Measurements from ENCODE around the gene VPS35.
"Not testable (repeated sequence)": the region's sequence is repeated elsewhere in the genome, so short reads cannot be mapped to it uniquely, and the experiment has no call there.

Gene VPS35

DNA sequence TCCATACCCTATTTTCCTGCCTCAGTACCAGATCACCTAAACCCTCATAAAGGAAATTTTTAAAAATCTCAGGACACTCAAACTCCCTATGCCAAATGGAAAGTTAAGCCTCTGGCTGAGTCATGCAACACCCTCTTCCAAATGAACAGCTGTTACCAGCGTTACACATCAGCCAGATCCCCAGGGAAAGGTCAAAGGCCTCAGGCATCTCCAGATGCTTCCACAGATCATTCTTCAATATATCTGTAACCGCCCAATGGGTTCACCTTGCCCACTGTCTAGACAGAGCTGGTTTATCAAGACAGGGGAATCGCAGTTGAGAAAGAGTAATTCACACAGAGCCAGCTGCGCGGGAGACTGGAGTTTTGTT is 38.7 kb downstream of the VPS35 start:
- no peak for DNase-seq

DNA sequence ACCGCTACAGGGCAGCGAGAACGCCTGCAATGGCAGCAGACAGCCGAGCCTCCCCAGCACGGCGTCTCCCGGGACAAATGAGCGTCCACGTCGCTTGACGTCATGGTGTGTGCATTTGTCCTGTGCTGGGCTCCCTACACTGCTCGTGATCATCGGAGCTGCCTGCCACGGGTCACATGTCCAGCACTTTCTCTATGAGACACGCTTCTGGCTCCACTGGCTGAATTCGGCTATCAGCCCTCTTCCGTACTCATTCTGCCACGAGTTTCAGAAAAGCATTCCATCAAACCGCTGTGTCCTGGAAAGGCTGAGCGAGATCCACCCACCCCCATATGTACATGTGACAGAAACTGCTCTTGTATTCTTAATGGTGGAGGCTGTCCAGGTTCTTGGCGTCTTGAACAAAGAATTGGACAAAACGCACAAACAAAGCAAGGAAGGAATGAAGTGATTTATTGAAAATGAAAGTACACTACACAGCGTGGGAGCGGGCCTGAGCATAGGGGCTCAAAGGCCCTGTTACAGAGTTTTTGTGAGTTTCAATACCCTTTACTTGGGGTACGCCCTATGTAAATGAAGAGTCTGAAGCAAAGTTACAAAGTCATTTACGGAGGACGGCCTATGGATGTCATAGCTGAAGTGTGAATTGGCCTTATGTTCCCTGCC is 39.3 kb downstream of the VPS35 start:
- DNase-seq, result no peak

DNA sequence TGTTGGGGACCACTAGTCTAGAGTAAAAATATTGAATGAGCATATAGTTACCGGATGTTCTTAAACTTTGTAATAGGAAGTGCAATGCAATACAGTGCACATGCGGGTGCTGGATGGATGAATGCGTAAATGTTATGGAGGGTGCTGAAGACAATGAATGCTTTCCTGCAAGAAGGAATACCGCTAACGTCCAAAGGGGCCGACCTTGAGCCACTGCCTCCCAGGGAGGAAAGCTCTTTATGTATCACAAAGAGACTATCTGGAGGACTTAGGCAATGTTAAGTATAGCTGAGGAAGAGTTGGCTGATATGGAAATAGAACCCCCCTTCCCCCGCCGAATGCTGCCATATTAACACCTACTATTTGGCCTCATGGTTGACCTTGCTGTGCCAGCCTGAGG is 40.3 kb downstream of the VPS35 start:
- no peak for DNase-seq

DNA sequence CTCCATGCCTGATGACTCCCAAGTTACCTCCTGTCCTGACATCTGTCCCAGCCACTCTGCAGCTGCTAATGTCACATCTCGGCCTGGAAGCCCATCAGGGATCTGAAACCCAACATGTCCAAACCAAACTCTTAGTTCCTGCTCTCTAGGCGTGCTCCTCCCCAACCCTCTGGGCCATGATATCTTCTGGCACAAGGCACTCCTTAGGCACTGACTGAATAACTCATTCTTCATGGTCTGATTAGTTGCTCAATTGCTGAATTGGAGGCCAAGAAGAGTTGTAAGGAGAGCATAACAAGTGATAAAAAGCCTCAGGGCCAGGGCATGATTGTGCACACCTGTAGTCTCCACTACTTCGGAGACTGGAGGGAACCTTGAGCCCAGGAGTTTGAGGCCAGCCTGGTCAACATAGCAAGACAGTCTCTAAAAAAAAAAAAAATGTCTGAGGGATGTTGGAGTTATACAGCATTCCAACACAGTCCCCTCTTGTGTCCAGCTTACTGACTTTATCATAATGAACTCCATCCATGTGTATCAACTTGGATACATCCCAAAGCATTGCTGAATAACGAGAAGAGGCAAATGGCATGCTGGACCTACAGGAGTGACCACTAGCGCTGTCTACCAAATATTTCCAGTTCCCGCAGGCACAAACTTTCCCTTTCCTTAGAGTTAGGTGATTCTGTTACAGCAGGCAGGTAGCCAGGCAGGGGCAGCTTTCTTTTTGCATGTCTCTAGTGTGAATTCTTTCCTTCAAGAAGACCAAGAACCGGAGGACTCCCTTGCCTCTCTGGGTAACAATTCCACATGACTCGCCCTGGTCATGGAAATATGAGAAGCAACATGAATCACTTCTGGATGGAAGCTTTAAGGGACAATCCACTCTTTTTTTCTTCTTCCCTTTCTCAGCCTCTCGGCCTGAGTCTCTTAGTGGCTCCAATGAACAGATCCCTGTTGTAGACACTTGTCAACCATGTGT is 49.7 kb downstream of the VPS35 start:
- no peak for DNase-seq

DNA sequence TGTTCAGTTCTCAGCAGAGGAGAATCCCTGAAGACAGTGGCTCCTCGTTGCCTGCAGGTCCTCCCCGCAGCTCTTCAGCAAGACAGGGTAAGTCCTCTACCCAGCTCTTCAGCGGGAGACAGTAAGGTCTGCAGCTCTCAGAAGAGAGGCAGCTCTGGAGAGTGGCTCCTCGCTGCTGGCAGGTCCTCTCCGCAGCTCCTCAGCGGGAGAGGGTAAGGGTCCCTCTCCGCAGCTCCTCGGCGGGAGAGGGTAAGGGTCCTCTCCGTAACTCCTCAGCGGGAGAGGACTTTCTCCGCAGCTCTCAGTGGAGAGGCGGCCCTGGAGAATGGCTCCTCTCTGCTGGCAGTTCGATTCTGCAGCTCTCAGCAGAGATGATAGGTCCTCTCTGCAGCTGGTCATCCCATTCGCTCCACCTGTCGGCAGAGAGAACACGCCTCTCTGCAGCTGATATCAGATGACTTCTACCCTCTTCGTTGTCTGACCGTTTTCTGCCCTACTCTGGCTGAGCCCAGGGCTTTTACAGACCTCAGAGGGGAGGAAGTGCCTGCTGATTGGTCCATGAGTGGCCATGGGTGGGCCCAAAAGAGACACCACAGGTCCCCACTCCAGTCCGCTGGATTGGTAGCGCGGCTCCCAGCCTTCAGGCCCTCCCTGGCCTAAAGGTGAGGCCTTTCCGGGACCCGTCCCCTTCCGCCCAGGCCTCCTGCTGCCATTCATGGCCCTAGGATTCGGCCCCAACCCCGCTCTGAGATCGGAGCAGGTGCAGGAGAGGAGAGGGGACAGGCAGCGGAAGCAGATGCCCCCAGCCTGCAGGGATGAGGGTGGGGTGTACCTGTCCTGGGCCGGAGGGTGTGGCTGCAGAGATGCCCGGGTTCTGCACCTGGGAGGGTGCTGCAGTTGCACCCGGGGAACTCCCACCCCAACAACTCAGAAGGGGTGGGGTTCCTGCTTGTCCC is 55.9 kb downstream of the VPS35 start:
- DNase-seq, result no peak

DNA sequence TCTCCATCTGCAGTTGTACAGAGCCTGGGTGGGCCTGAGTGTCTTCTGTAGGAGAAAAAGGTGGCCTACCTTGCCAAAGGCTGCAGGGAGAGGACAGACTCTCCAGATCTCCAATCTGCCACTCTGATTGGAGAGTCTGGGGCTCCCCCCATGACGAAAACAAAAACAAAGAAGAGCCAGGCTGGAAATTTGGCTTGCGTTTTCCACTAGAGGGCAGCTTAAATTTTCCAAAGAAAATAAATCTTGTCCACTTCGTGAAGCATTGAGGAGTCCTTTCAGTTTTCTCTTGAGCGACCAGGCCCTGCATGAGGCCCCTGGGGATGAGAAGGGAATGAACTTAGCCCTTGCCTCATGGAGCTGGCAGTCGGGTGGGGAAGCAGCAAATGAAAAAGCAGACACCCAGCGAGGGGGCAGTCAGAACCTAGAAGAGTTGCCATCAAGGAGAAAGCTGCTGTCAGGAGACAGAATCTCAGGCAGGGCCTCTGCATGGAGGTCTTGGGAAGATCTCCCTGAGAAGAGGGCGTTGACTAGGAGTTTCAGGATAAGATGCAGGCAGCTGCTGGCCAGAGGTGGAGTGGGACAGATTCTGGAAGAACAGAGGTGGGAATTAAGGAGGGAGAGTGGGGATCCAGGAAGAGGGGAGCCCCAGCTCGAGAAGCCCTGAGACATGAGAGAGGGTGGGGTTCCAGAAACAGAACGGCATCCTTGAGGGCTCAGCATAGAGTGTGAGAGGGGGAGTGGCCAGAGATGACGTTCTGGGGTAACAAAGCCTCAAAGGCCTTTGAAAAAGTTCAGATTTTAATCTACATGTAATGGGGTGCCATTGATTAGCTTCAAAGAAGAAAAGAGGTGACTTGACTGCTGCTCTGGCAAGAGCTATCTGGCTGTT is 59.4 kb downstream of the VPS35 start:
- DNase-seq, result no peak

DNA sequence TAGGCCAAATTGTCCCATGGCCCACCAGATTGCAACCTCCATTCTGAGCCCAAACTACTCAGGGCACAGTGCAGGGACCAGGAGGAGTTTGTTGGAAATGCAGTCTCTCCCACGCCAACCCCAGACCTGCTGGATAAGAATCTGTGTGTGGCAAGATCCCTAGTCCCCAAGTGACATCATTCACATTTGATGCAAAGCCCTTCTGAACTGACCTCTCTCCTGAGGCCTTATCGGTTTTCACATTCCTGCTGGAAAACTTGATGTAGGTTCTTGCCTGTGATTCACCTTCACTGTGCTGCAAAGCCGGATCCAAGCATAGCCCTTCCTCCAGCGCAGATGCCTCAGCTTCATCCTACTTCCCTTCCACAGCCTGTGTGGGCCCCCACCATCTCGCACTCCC is 61.2 kb downstream of the VPS35 start:
- DNase-seq, result no peak

DNA sequence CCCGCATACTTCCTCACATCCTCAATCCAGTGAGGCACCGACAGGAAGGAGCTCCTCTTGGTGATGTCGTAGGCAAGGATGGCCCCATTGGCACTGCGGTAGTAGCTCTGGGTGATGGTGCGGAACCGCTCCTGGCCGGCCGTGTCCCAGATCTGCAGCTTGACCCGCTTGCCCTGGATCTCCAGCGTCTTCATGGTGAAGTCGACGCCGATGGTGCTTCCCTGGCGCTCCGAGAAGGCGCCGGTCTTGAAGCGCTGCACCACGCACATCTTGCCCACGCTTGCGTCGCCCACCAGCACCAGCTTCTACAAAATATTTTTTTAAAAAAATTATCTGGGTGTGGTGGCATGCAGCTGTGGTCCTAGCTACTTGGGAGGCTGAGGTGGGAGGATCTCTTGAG is 62.3 kb downstream of the VPS35 start:
- not testable (repeated sequence) for DNase-seq

DNA sequence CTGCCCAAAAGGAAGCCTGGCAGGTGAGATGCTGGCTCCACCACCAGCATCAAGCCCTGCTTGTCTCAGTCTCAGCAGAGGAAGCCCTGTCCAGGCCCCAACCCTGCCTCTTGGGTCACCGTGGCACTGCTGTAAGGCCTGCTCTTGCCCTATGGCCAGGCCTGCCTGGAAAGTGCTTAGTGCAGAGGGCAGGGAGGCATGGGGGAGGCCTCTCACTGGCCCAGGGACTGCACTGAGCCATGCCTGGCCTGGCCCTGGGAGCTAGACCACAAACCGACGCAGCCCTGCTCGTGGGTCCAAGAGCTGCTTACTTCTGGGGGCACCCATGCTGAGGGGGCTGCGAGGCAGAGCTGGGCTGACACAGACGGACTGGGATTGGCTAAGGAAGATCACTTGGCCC is 64.1 kb downstream of the VPS35 start:
- not testable (repeated sequence) for DNase-seq

DNA sequence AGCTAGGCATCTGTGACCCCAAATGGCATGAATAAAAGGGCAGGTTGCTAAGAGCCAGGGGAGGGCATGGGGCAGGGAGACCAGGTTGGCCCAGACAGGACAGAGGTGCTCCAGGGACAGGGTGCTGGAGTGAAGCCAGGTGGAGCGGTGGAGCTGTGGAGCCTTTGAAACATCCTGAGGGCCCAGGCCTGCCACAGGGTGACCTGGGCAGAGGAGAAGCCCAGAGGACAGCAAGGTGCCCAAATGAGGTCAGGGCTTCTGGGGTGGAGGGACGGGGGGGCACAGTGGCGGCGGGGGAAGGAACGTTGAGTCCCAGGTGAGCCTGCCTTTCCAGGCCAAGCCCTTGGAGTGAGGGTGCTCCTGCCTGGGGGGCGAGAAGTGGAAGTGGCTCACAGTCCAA is 65.3 kb downstream of the VPS35 start:
- not testable (repeated sequence) for DNase-seq

DNA sequence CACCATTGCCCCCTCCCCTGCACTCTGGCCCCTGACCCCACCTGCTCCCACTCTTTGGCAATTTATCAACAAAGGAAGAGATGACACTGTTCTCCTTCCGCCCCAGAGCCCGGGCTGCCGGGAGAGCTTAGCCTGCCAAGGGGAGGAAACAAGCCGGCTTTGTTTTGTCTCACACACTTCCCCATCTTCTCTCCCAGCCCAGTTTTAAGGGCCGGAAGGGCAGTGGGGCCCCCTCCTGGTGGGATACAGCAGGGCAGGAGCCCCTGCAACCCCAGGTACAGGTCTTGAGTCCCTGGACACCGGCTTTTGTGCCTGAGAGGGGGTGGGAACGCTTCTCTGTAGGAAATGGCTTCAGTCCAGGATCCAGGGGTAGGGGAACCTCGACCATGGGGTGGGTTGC is 65.7 kb downstream of the VPS35 start:
- not testable (repeated sequence) for DNase-seq

DNA sequence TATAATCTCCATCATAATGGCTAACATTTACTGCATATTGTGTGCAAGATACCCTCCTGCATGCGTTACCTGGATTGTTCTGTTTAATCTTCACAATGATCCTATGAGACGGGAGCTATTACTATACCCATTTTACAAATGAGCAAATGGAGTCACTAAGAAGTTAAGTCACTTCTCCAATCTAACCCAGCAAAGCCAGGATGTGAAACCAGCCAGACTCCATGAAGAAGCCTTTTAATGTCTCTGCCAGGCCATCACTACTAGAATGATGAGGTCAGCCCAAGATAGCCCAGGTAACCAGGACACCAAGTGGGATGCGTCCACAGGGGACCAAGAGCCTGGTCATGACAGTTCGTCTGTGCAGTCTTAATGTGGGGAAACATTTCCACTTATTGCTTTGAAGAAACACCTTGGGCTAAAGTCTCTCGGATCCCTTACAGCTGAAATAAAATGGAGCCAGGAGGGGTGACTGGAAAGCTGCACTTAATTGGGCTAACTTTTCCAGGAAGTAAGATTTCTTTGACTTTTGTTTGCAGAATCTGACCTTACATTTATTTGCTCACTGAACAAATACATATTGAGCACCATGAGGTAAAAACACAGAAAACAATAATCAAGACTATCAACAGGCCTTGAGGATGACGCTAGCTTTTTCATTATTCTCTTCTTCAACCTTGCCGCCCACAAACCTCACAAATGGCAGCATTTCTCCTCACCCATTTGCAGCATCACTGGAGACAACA is 66.9 kb downstream of the VPS35 start:
- no peak for DNase-seq

DNA sequence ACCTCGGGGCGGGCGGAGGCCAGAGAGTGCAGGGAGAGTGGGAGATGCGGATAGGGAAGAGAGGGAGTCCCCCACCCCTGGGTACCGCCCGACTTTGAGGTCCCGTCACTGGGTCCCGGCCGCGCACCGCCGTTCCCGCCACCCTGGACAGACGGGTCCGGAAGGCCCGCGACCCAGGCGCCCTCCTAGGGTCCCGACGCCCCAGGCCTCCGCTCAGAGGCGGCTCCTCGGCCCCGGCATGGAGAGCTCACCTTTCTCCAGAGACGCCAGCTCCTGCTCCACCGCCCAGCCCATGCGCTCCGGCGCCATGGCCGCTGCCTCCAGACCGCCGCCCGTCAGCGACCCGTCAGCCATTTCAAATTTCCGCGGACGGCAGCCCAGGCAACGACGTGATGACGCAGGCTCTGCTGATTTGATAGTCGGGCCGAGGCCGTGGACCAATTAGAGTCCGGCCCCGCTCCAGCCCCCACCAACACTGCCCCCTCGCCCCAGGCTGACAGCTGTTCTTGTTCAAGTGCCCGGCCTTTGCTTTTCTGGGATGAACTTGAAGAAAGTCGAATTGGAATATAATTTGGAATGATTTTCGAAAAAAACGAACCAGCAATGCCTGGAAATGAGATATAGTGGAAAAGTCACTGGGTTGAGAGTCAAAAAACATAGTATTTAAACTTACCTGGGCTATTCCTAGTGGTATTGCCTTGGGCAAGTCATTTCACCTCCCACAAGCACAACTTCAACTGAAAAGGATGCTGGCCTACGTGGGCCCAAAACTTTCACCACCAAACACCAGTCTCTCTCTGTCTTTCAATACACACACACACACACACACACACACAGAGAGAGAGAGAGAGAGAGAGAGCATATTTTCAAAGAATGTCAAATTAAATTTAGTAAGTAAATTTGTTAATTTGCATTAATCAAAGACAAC is 67.7 kb downstream of the VPS35 start, which contains the start of gene SHCBP1:
TSS of gene SHCBP1 (minus strand) at position 374 of the 928 bp plus-strand sequence. CDS start at position 354, 20 bp downstream.
- DNase-seq, result peak; percentile 91

DNA sequence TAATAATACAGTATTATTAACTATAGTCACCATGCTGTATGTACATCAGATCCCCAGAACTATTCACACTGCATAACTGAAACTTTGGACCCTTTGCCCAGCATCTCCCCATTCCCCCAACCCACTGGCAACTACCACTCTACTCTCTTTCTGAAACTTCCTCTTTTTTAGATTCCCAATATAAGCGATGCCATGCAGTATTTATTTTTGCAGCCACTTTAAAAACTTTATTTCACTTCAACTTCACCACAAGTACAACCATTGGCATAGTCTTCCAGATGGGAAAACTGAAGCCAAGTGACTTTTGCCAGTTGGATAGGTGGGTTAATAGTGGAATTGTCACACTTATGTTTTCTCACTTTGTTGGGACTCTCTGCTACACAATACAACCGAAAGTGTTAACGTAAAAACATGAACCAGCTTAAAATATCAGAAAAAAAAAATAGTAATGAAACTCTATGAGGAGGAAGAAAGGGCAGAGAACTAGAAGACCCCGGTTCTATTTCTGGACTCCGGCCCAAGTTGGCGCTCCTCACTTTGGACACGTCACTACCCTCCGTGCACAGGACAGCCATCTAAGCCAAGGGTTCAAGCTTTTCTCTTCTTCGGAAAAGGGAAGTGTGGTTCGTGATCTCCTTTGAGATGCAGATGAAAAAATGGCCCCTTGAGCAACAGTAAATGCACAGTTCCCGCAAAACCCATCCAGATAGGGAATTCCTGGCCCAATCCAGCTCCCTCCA is 68.5 kb downstream of the VPS35 start:
- peak; percentile 30 for DNase-seq

DNA sequence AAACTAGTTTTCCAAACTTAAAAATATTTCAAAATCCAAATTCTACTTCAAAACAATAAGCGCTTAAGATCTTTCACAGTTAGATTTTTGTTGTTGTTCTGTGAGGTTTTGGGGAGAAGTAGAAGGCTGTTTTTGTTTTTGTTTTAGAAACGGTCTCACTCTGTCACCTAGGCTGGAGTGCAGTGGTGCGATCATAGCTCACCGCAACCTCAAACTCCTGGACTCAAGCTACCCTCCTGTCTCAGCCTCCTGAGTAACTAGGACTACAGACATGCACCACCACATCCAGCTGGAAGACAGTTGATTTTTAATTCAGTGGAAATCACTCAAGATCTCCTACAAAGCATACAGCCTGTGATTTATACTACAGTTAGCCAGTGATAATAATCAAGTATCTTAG is 70.5 kb downstream of the VPS35 start:
- no peak for DNase-seq

DNA sequence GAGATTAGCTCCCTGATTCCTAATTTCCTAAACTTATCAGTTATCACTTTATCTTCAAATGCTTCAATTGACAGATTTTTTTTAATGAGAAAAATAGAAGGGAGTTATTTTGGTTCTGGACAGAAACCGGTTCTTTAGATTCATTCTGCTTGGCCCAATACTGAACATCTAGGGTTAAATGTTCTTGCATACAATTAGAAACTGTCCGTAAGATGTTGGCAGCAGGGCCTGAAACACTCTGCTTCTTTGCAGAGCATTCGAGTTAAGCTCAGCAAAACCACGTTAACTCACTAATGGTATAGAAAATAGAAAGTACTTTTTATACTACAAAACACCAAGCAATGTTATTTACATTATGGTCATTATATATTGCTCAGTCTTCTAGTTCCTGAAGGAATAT is 75.0 kb downstream of the VPS35 start:
- no peak for DNase-seq

DNA sequence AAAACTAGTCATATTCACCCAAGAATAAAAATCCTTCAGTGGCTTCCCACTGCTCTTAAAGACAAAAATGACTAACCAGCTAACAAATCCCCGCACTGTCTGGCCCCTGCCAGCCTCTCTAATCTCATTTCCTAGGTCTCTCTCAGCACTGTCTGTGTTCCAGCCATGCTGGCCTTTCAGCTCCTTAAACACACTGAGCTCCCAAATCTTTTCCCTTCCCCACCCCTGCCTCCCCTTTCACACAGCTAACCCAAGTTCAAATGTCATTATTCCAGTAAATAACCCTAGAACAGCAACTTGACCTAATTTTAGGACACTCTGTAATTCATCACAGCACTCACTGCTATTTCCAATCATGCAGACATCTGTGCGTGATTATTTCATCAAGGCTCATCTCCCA is 75.6 kb downstream of the VPS35 start:
- no peak for DNase-seq

DNA sequence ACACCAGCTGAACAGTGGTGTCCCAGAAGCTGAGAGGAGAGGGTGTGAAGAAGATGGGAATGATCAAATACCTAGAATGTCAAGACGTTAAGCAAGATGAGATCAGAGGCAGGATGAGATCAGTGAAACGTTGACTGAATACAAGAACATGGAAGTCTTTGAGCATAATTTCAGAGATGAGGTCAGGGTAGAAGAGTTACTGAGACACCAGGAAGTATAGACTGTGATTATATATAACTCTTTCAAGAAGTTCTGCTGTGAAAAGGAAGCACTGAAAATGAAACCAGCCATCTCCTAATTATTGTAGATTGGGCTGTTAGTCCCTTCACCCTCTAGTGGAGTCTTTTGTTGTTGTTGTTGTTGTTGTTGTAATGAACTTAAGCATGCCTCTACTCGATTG is 76.9 kb downstream of the VPS35 start:
- DNase-seq, result no peak

DNA sequence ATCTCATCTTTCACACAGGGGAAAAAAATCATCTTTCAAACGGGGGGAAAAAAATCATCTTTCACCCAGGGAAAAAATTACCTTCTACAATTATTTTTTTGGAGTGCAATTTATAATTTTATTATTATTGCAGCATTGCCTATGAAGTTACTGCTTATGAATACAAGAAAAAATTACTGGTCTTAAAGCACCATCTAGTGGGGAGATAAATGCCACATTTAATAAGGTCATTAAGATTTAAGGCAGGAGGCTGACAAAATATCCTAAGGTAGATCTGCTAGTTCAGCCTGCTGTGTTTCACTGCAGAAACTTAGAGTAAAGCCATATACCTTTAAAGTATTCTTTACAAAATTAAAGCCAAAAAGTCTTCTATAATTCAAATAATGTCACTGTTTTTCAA is 81.4 kb downstream of the VPS35 start:
- DNase-seq, result no peak

All from stimulated activated CD4-positive, alpha-beta T cell treated with anti-CD3 and anti-CD28 coated beads, Interleukin-15, amount 100 ng/mL, for 24 hours (primary cell).